Tibial artery (tissue), 4 donors: Measurements from ENCODE around the gene ALX4.

Experiments used
- DNase-seq, 2 donors: peaks; one replicate each; pipeline ENCODE4 v3.0.0-alpha.2; 2019
- H3K27ac ChIP-seq, 2 donors: fragments of 200-600 bp; sonication (generic) in 1 of 2; 1 replicate in 1 of 2; 2 replicates in 1 of 2; pipeline ENCODE4 v1.5.1; 2018 to 2019; ENCODE audit warnings: mild to moderate bottlenecking in 1 of 2
- H3K27me3 ChIP-seq, 2 donors: fragments of 200-600 bp; sonication (generic) in 1 of 2; one replicate each; pipeline versions ENCODE4 v1.5.1 to v1.6.0; 2016 to 2019
- H3K36me3 ChIP-seq, 3 donors: fragments of 200-600 bp; sonication (generic) in 2 of 3; one replicate each; pipeline ENCODE4 v1.5.1; 2016 to 2019; ENCODE audit warnings: mild to moderate bottlenecking in 2 of 3
- H3K4me1 ChIP-seq, 4 donors: fragments of 200-600 bp; sonication (generic) in 2 of 4; 1 replicate in 3 of 4; 2 replicates in 1 of 4; pipeline ENCODE4 v1.5.1; 2016 to 2019
- H3K4me3 ChIP-seq, 2 donors: fragments of 200-600 bp; sonication (generic) in 1 of 2; 1 replicate in 1 of 2; 2 replicates in 1 of 2; pipeline ENCODE4 v1.5.1; 2018 to 2019; ENCODE audit warnings: mild to moderate bottlenecking in 2 of 2
- H3K9me3 ChIP-seq, 3 donors: fragments of 200-600 bp; sonication (generic) in 1 of 3; one replicate each; pipeline ENCODE4 v1.5.1; 2016 to 2019
- intact Hi-C: fragments of 100-400 bp; cut with DNase I; formaldehyde crosslinking; loops from one replicate; pipeline ENCODE4 v1.15.0; 2023; ENCODE audit warnings: low total_unique reads
- TF ChIP-seq, protein P1 (sequence below), 2 experiments: fragments of 200-600 bp in 1 of 2; fragments of 450-650 bp in 1 of 2; IDR thresholded peaks; one replicate each; pipeline ENCODE4 v1.5.1; 2017 to 2019; ENCODE audit warnings: antibody characterized with exemption in 2 of 2, mild to moderate bottlenecking in 1 of 2, moderate library complexity in 1 of 2

Gene ALX4

DNA sequence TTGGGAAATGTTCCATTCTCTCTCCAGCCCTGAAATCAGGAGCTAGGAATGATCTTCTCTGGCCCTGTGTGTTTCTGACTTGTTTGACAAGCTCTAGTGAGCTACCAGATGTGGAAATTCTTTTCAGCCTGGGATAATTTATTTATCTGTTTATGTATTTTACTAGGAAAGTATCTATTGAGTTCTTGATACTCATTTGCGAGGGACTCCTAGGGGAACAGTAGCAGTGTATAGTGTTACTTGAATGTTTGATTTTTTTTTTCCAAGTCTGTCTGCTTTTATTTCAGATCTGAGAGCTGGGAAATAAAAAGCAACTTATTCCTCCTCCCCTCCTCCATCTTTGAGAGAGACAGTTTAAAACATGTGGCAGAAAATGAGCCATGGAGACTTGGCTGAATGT, 92.5 kb downstream of the ALX4 start:
- Histone ChIP-seq H3K9me3 (no peaks in the 10 kb centered on the region), H3K27ac (no peak overlapping the region), H3K4me3 (no peak overlapping the region), H3K36me3 (peaks cover 0 to 3% (median 0%) of the 10 kb centered on the region in 3 donors), H3K27me3 (no peaks in the 10 kb centered on the region), H3K4me1 (no peaks in the 10 kb centered on the region)
- DNase-seq, result no peak
- TF ChIP-seq, protein P1, sequence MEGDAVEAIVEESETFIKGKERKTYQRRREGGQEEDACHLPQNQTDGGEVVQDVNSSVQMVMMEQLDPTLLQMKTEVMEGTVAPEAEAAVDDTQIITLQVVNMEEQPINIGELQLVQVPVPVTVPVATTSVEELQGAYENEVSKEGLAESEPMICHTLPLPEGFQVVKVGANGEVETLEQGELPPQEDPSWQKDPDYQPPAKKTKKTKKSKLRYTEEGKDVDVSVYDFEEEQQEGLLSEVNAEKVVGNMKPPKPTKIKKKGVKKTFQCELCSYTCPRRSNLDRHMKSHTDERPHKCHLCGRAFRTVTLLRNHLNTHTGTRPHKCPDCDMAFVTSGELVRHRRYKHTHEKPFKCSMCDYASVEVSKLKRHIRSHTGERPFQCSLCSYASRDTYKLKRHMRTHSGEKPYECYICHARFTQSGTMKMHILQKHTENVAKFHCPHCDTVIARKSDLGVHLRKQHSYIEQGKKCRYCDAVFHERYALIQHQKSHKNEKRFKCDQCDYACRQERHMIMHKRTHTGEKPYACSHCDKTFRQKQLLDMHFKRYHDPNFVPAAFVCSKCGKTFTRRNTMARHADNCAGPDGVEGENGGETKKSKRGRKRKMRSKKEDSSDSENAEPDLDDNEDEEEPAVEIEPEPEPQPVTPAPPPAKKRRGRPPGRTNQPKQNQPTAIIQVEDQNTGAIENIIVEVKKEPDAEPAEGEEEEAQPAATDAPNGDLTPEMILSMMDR (IDR thresholded peaks at IDR 0.05), result no peak
- intact Hi-C loops, result no loop called here

- intact Hi-C loops, result no loop called here
- H3K4me3 ChIP-seq, result no peak overlapping the region
- DNase-seq, result no peak
- H3K27me3 ChIP-seq, result no peaks in the 10 kb centered on the region
- H3K4me1 ChIP-seq, result no peaks in the 10 kb centered on the region
- no peaks in the 10 kb centered on the region for H3K9me3 ChIP-seq
- TF ChIP-seq, protein P1 (IDR thresholded peaks at IDR 0.05), result no peak
- no peak overlapping the region for H3K27ac ChIP-seq
- H3K36me3 ChIP-seq, result peaks cover 5 to 8% (median 8%) of the 10 kb centered on the region in 3 donors
Observed at GRCh38 chr11:44213148-44213547, 96.8 kb downstream of the ALX4 start.

- TF ChIP-seq, protein P1 (IDR thresholded peaks at IDR 0.05), result no peak
- Histone ChIP-seq H3K9me3 (no peaks in the 10 kb centered on the region), H3K4me1 (no peaks in the 10 kb centered on the region), H3K4me3 (no peak overlapping the region), H3K27ac (no peak overlapping the region), H3K27me3 (no peaks in the 10 kb centered on the region), H3K36me3 (peaks cover 9 to 12% (median 10%) of the 10 kb centered on the region in 3 donors)
- no peak for DNase-seq
- intact Hi-C loops, result no loop called here
Observed at GRCh38 chr11:44212128-44212527, 97.8 kb downstream of the ALX4 start.
